HG02588 (cell line): ENCODE results near the gene OR2L2.
"Not testable (repeated sequence)": the region's sequence is repeated elsewhere in the genome, so short reads cannot be mapped to it uniquely, and the experiment has no call there.

Experiments
- ATAC-seq: cut with Tn5 transposase; IDR thresholded peaks from one replicate; pipeline ENCODE4 v1.9.1; 2021; ENCODE audit warnings: mild to moderate bottlenecking, moderate library complexity; ENCODE audit not compliant: unreplicated experiment

The OR2L2 gene

DNA sequence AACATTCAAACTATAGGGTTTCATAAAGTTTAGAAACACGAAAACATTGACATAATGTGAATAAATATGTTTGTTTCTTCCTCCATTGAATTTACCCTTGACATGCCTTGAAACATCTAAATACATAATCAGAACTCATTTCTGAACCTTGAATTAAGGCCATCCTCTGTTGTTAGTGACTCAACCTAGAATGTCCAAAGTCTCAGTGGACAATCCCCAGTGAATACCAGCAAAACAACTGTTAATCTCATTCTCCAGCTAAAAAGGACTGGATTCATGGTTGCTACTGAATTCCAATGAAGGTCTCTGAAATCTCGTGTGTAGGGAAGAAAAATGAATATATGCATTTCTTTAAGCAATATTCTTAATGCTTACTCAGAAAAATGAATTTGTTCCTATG lies at the start of gene OR2L2:
TSS of gene OR2L2 (plus strand) at position 301 of the 400 bp plus-strand sequence. CDS start 8,198 bp downstream, outside the sequence.
- ATAC-seq, result no peak

DNA sequence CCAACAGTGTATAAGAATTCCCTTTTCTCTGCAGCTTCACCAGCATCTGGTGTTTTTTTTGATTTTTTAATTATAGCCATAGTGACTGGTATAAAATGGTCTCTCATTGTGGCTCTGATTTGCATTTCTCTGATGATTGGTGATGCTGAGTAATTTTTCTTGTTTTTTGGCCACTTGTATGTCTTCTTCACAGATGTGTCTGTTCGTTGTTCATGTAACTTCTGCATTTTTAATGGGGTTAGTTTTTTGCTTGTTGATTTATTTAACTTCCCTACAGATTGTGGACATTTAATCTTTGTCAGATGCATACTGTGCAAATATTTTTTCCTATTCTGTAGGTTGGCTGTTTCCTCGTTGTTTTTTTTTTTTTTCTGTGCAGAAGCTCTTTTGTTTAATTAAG lies 36.9 kb upstream of the OR2L2 start:
- no peak for ATAC-seq

DNA sequence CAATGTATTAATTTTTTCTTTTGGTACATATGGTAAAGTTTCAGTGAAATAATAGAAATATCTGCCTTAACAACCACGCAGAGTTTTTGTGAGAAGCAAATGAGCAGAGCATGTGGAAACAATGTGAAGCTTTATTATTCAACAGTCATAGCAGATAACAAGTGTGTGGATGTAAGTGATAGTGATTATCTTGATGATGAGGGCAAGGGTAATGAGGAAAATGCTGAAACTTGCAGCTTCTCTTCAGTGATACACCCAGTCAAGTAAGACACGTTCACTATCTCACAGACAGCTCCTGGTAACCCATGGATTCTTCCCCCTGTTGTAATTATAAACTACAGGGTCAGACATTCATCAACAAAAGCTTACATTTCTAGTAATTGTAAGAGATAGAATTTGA lies 31.1 kb upstream of the OR2L2 start:
- no peak for ATAC-seq

- ATAC-seq, result no peak
Measured at GRCh38 chr1:248000169-248000568, 29.7 kb upstream of the OR2L2 start.

DNA sequence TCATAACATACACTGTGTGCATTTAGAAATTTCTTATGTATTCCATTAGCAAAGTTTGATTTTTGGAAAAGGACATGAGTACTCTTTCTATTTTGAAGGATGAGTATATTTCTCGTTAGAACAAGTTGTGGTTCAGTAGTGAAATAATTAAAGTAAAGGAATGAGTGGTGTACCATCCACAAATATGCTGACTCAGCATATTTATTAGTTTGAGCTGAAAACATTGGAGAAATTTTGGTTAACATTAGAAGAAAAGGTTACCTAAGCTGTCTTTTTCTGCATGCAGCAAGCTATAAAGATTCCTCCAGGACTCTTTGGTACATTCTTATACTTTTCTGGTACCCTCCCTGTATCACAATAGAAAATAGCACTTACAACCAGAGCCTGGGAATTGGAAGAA lies 22.1 kb upstream of the OR2L2 start:
- no peak for ATAC-seq

GRCh38 chr1:248009681-248010080 lies 20.2 kb upstream of the OR2L2 start:
- no peak for ATAC-seq

- ATAC-seq, result no peak
Measured at GRCh38 chr1:248013229-248013710, 16.6 kb upstream of the OR2L2 start, which contains the start of gene OR2L5. Gene OR2L5 (plus strand): TSS chr1:248013660. CDS start chr1:248021948, 8,288 bp downstream.

- ATAC-seq, result no peak
Measured at GRCh38 chr1:248015803-248016202, 14.1 kb upstream of the OR2L2 start.

- ATAC-seq, result no peak
Measured at GRCh38 chr1:248045209-248045608, 15.3 kb downstream of the OR2L2 start.

GRCh38 chr1:248046536-248046935 lies 16.7 kb downstream of the OR2L2 start, which contains the start of gene OR2L3:
Gene OR2L3 (plus strand): TSS chr1:248046836. CDS start chr1:248060682, 13,846 bp downstream.
- ATAC-seq, result no peak

DNA sequence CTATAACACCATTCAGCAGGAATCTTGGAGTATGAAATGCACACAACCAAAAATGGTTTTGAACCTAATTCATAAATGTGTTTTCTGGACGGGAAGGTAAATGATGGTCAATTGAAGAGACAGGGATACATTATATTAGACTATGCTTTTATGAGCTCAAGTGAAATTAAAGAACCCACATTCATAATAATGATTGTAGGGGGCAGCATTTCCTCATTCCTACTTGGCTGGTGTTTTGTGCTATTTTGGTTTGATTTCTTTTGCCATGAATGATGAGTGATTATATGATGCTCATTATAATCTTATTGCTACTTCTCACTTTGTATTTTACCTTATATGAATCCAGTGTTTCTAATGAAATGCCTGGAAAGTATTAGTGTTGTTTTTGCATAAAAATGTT lies 17.1 kb downstream of the OR2L2 start:
- no peak for ATAC-seq

DNA sequence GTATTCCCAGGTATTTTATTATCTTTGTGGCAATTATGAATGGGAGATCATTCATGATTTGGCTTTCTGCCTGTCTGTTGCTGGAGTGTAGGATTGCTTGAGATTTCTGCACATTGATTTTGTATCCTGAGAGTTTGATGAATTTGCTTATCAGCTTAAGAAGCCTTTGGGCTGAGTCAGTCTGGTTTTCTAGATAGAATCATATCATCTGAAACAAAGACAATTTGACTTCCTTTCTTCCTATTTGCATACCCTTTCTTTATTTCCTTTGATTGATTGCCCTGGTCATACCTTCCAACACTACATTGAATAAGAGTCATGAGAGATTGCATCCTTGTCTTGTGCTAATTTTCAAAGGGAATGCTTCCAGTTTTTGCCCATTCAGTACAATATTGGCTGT lies 24.8 kb downstream of the OR2L2 start:
- no peak for ATAC-seq

- no peak for ATAC-seq
Measured at GRCh38 chr1:248055261-248055660, 25.4 kb downstream of the OR2L2 start.

- no peak for ATAC-seq
Measured at GRCh38 chr1:248065071-248065470, 35.2 kb downstream of the OR2L2 start.

GRCh38 chr1:248065604-248066003 lies 35.7 kb downstream of the OR2L2 start:
- ATAC-seq, result no peak

DNA sequence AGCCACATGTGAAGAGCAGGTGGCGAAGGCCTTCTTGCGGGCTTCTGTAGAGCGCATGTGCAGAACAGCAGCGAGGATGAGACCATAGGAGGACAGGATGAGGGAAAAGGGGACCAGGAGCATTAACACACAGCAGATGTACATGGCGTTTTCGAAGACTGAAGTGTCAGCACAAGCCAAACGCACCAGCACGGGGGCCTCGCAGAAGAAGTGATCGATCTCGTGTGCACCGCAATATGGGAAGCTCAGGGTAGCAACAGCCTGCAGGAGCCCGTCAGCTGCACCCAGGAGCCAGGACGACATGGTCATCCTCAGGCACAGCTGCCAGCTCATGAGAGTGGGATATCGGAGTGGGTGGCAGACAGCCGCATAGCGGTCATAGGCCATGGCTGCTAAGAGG lies 54.0 kb downstream of the OR2L2 start:
- ATAC-seq, result not testable (repeated sequence)
